ENCODE results near the gene LOC128125822.

The LOC128125822 gene

DNA sequence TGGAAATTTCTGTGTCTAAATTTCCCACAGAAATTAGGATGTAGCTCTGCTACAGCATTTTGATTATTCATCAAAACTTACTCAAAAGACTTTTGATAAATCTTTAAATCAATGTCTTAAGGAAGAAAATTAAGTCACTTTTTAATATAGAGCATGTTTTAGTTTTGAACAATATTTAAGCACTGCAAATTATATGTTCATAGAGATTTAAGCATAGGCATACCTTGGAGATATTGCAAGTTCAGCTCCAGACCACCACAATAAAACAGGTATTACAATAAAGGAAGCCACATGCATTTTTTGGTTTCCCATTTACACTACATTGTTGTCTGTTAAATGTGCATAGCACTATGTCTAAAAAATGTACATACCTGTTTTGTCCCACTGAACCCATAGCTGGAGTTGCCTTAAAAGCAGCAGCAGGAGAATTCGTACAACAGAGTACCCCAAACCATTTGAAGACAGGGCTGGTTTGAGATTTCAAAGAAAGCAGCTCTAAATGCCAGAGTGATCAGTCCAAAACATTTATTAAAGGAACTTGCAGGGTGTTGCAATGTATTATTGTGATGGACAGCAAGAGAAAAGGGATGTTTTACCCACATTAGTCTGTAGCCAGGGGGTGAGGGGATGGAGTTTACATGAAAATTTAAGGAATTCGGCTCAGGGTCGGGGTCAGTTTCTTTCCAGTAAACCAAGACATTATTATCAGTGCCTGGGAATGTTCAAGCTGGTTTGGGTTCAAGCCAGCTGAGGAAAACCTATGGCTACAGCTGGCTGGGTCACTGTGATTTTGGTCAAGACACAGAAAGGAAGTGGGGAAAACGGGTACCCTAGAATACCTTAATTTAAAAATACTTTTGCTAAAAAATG is 6.3 kb upstream of the LOC128125822 start (continued):
- TF ChIP-seq, protein P1, sequence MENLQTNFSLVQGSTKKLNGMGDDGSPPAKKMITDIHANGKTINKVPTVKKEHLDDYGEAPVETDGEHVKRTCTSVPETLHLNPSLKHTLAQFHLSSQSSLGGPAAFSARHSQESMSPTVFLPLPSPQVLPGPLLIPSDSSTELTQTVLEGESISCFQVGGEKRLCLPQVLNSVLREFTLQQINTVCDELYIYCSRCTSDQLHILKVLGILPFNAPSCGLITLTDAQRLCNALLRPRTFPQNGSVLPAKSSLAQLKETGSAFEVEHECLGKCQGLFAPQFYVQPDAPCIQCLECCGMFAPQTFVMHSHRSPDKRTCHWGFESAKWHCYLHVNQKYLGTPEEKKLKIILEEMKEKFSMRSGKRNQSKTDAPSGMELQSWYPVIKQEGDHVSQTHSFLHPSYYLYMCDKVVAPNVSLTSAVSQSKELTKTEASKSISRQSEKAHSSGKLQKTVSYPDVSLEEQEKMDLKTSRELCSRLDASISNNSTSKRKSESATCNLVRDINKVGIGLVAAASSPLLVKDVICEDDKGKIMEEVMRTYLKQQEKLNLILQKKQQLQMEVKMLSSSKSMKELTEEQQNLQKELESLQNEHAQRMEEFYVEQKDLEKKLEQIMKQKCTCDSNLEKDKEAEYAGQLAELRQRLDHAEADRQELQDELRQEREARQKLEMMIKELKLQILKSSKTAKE (IDR thresholded peaks at IDR 0.05; ENCODE audit: low read depth, poor library complexity, severe bottlenecking), result no peak
- TF ChIP-seq MYC (IDR thresholded peaks at IDR 0.05; ENCODE audit: insufficient read depth, insufficient read length, insufficient replicate concordance, low read length, severe bottlenecking), result no peak

DNA sequence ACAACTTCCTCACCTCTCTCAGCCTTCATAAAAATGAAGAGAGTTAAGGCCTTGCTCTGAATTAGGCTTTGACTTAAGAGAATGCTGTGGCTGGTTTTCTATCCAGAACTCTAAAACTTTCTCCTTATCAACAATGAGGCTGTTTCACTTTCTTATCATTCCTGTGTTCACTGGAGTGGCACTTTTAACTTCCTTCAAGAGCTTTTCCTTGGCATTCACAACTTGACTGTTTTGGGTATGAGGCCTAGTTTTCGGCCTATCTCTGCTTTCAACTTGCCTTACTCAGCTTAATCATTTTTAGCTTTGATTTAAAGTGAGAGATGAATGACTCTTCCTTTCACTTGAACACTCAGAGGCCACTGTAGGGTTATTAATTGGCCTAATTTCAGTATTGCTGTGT is 4.3 kb upstream of the LOC128125822 start:
- no peak overlapping the region for H3K4me3 ChIP-seq
- RAD21 ChIA-PET (ENCODE audit: unreplicated experiment), result interaction anchor here (0.7 to 1.9 kb wide), 3 partner anchors 9 to 215 kb away, joined by 3 to 12 read pairs (median 3); no protein-coding TSS in a partner anchor
- H3K27me3 ChIP-seq (replicated peaks in 1 of 2; ENCODE audit: control insufficient read depth in 2 of 2, insufficient read depth in 2 of 2, low read length in 1 of 2), result no peaks in the 10 kb centered on the region
- intact Hi-C loops (cut with micrococcal nuclease; ENCODE audit: unreplicated experiment), result no loop called here
- no peak for DNase-seq (ENCODE audit: low read depth, low spot score)
- H2AFZ ChIP-seq (ENCODE audit: control insufficient read depth, low read depth, low read length), result no peak overlapping the region; the same call in 1 of the 2 replicates
- no peaks in the 10 kb centered on the region for H4K20me1 ChIP-seq (ENCODE audit: control insufficient read depth, insufficient read depth)
- CTCF ChIA-PET, result interaction anchor here (1.0 kb wide), 1 partner anchor 13 kb away, joined by 3 read pairs; no protein-coding TSS in a partner anchor
- no peak for ATAC-seq
- H3K9ac ChIP-seq (ENCODE audit: control insufficient read depth, insufficient read depth, low read length), result no peak overlapping the region
- H3K4me2 ChIP-seq (ENCODE audit: control insufficient read depth, insufficient read depth), result no peak overlapping the region
- H3K4me1 ChIP-seq (ENCODE audit: control insufficient read depth, insufficient read depth, low read length), result no peaks in the 10 kb centered on the region
- POLR2A ChIA-PET, result interaction anchor here (1.0 to 1.5 kb wide), 2 partner anchors 49 to 215 kb away, joined by 3 to 4 read pairs; no protein-coding TSS in a partner anchor
- in situ Hi-C loops (cut with MboI), result no loop called here
- no peaks in the 10 kb centered on the region; the same call in 2 of the 3 replicates for H3K9me3 ChIP-seq (replicated peaks; ENCODE audit: control insufficient read depth, insufficient read depth, low read length)
- H3K79me2 ChIP-seq (ENCODE audit: control insufficient read depth, insufficient read depth, low read length), result peaks cover 8% of the 10 kb centered on the region
- FAIRE-seq, result no peak
- no TSS peak for BruUV-seq (replicated peaks)
- WGBS (ENCODE audit: insufficient coverage, insufficient replicate concordance, low lambda C conversion rate, missing lambda C conversion rate), result 0% methylated on average over 1 of the region's 1 CpG
- no peaks in the 10 kb centered on the region for H3K36me3 ChIP-seq (ENCODE audit: control insufficient read depth in 2 of 2, insufficient read depth in 2 of 2, low read length in 1 of 2)
- no peak overlapping the region for H3K27ac ChIP-seq (ENCODE audit: control insufficient read depth, insufficient read depth)
- SMC1A ChIA-PET (ENCODE audit: uncharacterized antibody, unreplicated experiment), result interaction anchor here (0.7 to 3.2 kb wide), 4 partner anchors 9 to 215 kb away, joined by 3 to 8 read pairs (median 6); no protein-coding TSS in a partner anchor
- TF ChIP-seq RAD21 (IDR thresholded peaks at IDR 0.05; ENCODE audit: insufficient read depth, low read depth, low read length) (no peak), SMAD5 (IDR thresholded peaks at IDR 0.05; ENCODE audit: low read depth) (no peak), MTA2 (IDR thresholded peaks at IDR 0.05; ENCODE audit: low read depth) (no peak), POLR2AphosphoS5 (IDR thresholded peaks at IDR 0.05; ENCODE audit: low read length) (no peak), FOS (IDR thresholded peaks at IDR 0.05; ENCODE audit: borderline replicate concordance, extremely low read depth, insufficient read length) (no peak), ZNF217 (IDR thresholded peaks at IDR 0.05) (no peak), NFXL1 (IDR thresholded peaks at IDR 0.05; ENCODE audit: borderline replicate concordance) (no peak)
- TF ChIP-seq, protein P2, sequence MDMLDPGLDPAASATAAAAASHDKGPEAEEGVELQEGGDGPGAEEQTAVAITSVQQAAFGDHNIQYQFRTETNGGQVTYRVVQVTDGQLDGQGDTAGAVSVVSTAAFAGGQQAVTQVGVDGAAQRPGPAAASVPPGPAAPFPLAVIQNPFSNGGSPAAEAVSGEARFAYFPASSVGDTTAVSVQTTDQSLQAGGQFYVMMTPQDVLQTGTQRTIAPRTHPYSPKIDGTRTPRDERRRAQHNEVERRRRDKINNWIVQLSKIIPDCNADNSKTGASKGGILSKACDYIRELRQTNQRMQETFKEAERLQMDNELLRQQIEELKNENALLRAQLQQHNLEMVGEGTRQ (IDR thresholded peaks at IDR 0.05; ENCODE audit: borderline replicate concordance, low read depth, low read length), result no peak
- TF ChIP-seq, protein P3, sequence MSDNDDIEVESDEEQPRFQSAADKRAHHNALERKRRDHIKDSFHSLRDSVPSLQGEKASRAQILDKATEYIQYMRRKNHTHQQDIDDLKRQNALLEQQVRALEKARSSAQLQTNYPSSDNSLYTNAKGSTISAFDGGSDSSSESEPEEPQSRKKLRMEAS (IDR thresholded peaks at IDR 0.05; ENCODE audit: low read depth, low read length), result no peak
- TF ChIP-seq, protein P4, sequence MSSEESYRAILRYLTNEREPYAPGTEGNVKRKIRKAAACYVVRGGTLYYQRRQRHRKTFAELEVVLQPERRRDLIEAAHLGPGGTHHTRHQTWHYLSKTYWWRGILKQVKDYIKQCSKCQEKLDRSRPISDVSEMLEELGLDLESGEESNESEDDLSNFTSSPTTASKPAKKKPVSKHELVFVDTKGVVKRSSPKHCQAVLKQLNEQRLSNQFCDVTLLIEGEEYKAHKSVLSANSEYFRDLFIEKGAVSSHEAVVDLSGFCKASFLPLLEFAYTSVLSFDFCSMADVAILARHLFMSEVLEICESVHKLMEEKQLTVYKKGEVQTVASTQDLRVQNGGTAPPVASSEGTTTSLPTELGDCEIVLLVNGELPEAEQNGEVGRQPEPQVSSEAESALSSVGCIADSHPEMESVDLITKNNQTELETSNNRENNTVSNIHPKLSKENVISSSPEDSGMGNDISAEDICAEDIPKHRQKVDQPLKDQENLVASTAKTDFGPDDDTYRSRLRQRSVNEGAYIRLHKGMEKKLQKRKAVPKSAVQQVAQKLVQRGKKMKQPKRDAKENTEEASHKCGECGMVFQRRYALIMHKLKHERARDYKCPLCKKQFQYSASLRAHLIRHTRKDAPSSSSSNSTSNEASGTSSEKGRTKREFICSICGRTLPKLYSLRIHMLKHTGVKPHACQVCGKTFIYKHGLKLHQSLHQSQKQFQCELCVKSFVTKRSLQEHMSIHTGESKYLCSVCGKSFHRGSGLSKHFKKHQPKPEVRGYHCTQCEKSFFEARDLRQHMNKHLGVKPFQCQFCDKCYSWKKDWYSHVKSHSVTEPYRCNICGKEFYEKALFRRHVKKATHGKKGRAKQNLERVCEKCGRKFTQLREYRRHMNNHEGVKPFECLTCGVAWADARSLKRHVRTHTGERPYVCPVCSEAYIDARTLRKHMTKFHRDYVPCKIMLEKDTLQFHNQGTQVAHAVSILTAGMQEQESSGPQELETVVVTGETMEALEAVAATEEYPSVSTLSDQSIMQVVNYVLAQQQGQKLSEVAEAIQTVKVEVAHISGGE (CRISPR knock-in tag; IDR thresholded peaks at IDR 0.05), result no peak

All from GM12878 (cell line).